ENCODE data around the gene LRRC36.
A peak's percentile ranks its signal among the peaks of the same experiment; 100 is the strongest.

GRCh38 chr16:67305216-67306071 is 21.2 kb upstream of the LRRC36 start:
- TF ChIP-seq CTCF (IDR thresholded peaks at IDR 0.05 in 2 of 3, conservative IDR thresholded peaks at IDR 0.05 in 1 of 3; ENCODE audit: borderline replicate concordance in 1 of 3, insufficient read depth in 1 of 3, low read depth in 2 of 3, low read length in 2 of 3) = peak in 1 of 3 experiments; percentile 15; a peak in 1 of 6 replicates
- TF ChIP-seq ATF3 (IDR thresholded peaks at IDR 0.05) = no peak
- TF ChIP-seq EZH2 (IDR thresholded peaks at IDR 0.05) = no peak
- TF ChIP-seq POLR2A (IDR thresholded peaks at IDR 0.05; ENCODE audit: borderline replicate concordance, extremely low read depth, insufficient read depth, insufficient read length) = no peak
- no peak for TF ChIP-seq ZFX (IDR thresholded peaks at IDR 0.05)
- TF ChIP-seq TCF7L2 (IDR thresholded peaks at IDR 0.05; ENCODE audit: borderline replicate concordance, extremely low read depth, insufficient read depth, insufficient read length) = no peak
